GM12878 (cell line): Measurements from ENCODE around the gene PPIA. TPM values are rescaled to one million over a fixed set of nuclear protein-coding genes. Genes with fewer than 3 reads are reported as not detected.

Source experiments
- ATAC-seq: fragments of 200-7000 bp; cut with Tn5 transposase; 3 replicates; pipeline ENCODE4 v1.9.1; 2020; ENCODE audit warnings: mild to moderate bottlenecking, moderate library complexity
- BruUV-seq: library from RNA; stranded (reverse); fragments of 400-500 nt; replicated peaks from 2 replicates; lab custom pipeline; 2021; lab: Mats Ljungman, UMichigan
- CTCF ChIA-PET: fragments of 300-600 bp; sonication (Branson Sonifier 250); formaldehyde crosslinking; extraction: SDS; loops from one replicate; lab custom pipeline; 2021; ENCODE audit warnings: inconsistent platforms; lab: Yijun Ruan, JAX
- POLR2A ChIA-PET: fragments of 350-600 bp; formaldehyde crosslinking; extraction: SDS; loops from one replicate; lab custom pipeline; 2021; ENCODE audit warnings: inconsistent platforms; lab: Charles Lee
- RAD21 ChIA-PET: fragments of 300-600 bp; sonication (Branson Sonifier 250); formaldehyde crosslinking; loops from one replicate; lab custom pipeline; 2023; ENCODE audit warnings: antibody characterized with exemption; ENCODE audit not compliant: unreplicated experiment; lab: Charles Lee
- SMC1A ChIA-PET: fragments of 300-600 bp; sonication (Branson Sonifier 250); formaldehyde crosslinking; loops from one replicate; lab custom pipeline; 2023; ENCODE audit not compliant: unreplicated experiment, uncharacterized antibody; lab: Charles Lee
- DNase-seq: peaks from one replicate; pipeline ENCODE4 v3.0.0-alpha.2; 2011; ENCODE audit warnings: low read depth, low spot score
- FAIRE-seq: peaks from 3 replicates; lab custom pipeline; 2011; peaks lifted over from hg19 to GRCh38; lab: Jason Lieb, UNC
- H2AFZ ChIP-seq: 2 replicates; pipeline ENCODE4 v1.6.0; 2011; ENCODE audit warnings: low read depth, low read length, control low read depth; ENCODE audit not compliant: control insufficient read depth
- H3K27ac ChIP-seq: 2 replicates; pipeline ENCODE4 v1.5.1; 2011; ENCODE audit warnings: control low read depth; ENCODE audit not compliant: control insufficient read depth, insufficient read depth
- H3K27me3 ChIP-seq, 2 experiments: replicated peaks in 1 of 2; 2 replicates each; pipeline versions ENCODE4 v1.6.0 to v1.6.1; 2011; ENCODE audit warnings: low read length in 1 of 2; ENCODE audit not compliant: control insufficient read depth in 2 of 2, insufficient read depth in 2 of 2
- H3K36me3 ChIP-seq, 2 experiments: 2 replicates each; pipeline ENCODE4 v1.5.1; 2011; ENCODE audit warnings: low read length in 1 of 2; ENCODE audit not compliant: control insufficient read depth in 2 of 2, insufficient read depth in 2 of 2
- H3K4me1 ChIP-seq: 2 replicates; pipeline ENCODE4 v1.6.1; 2011; ENCODE audit warnings: mild to moderate bottlenecking, low read length, moderate library complexity, mixed read lengths; ENCODE audit not compliant: control insufficient read depth, insufficient read depth
- H3K4me2 ChIP-seq: 2 replicates; pipeline ENCODE4 v1.6.0; 2011; ENCODE audit warnings: control low read depth; ENCODE audit not compliant: control insufficient read depth, insufficient read depth
- H3K4me3 ChIP-seq: fragments of 200-600 bp; sonication (generic); 2 replicates; pipeline ENCODE4 v1.5.1; 2016
- H3K79me2 ChIP-seq: 2 replicates; pipeline ENCODE4 v1.6.0; 2011; ENCODE audit warnings: low read length; ENCODE audit not compliant: control insufficient read depth, insufficient read depth
- H3K9ac ChIP-seq: 2 replicates; pipeline ENCODE4 v1.8.0; 2011; ENCODE audit warnings: low read length, control low read depth, mixed read lengths; ENCODE audit not compliant: control insufficient read depth, insufficient read depth
- H3K9me3 ChIP-seq: replicated peaks from 3 replicates; pipeline ENCODE4 v1.5.1; 2011; ENCODE audit warnings: mild to moderate bottlenecking, low read length; ENCODE audit not compliant: control insufficient read depth, insufficient read depth
- H4K20me1 ChIP-seq: 2 replicates; pipeline ENCODE4 v1.6.0; 2011; ENCODE audit not compliant: control insufficient read depth, insufficient read depth
- BRCA1 ChIP-seq: IDR thresholded peaks from 2 replicates; pipeline ENCODE4 v1.6.1; 2011; ENCODE audit warnings: low read depth, low read length, improper control_type of control experiment
- EED ChIP-seq: sonication (generic); IDR thresholded peaks from 2 replicates; pipeline ENCODE4 v1.6.1; 2016; ENCODE audit warnings: antibody characterized with exemption, low read depth
- MTA3 ChIP-seq: IDR thresholded peaks from 2 replicates; pipeline ENCODE4 v1.6.1; 2012; ENCODE audit warnings: low read length, inconsistent platforms, borderline replicate concordance
- PAX8 ChIP-seq: fragments of 450-650 bp; IDR thresholded peaks from 2 replicates; pipeline ENCODE4 v1.6.1; 2017; ENCODE audit warnings: mild to moderate bottlenecking, moderate library complexity
- POLR2AphosphoS5 ChIP-seq: IDR thresholded peaks from 2 replicates; pipeline ENCODE4 v1.6.1; 2011; ENCODE audit warnings: mild to moderate bottlenecking, low read length, inconsistent platforms
- RAD21 ChIP-seq: IDR thresholded peaks from 2 replicates; pipeline ENCODE4 v1.6.1; 2011; ENCODE audit warnings: mild to moderate bottlenecking, low read depth, low read length, moderate library complexity; ENCODE audit not compliant: insufficient read depth
- SMARCA5 ChIP-seq: fragments of 450-650 bp; IDR thresholded peaks from 2 replicates; pipeline ENCODE4 v1.6.1; 2017; ENCODE audit warnings: mild to moderate bottlenecking
- SMC3 ChIP-seq: IDR thresholded peaks from 2 replicates; pipeline ENCODE4 v1.6.1; 2011; ENCODE audit warnings: low read length, improper control_type of control experiment, borderline replicate concordance
- SPI1 ChIP-seq: IDR thresholded peaks from 2 replicates; pipeline ENCODE4 v1.6.1; 2011; ENCODE audit warnings: low read depth, mild to moderate bottlenecking, low read length, moderate library complexity, borderline replicate concordance; ENCODE audit not compliant: insufficient read depth
- TCF12 ChIP-seq: IDR thresholded peaks from 2 replicates; pipeline ENCODE4 v1.6.1; 2011; ENCODE audit warnings: low read depth, mild to moderate bottlenecking, low read length
- USF1 ChIP-seq: IDR thresholded peaks from 2 replicates; pipeline ENCODE4 v1.6.1; 2011; ENCODE audit warnings: borderline replicate concordance, low read depth, mild to moderate bottlenecking, moderate library complexity, mixed read lengths, low read length; ENCODE audit not compliant: insufficient read depth; ENCODE audit errors: extremely low read length
- YBX1 ChIP-seq: fragments of 450-650 bp; IDR thresholded peaks from 2 replicates; pipeline ENCODE4 v1.6.1; 2016; ENCODE audit warnings: antibody characterized with exemption
- ZBTB11 ChIP-seq: fragments of 450-650 bp; formaldehyde crosslinking; IDR thresholded peaks from 2 replicates; pipeline ENCODE4 v1.5.0; 2022; ENCODE audit warnings: mild to moderate bottlenecking, missing genetic modification characterization
- ZNF217 ChIP-seq: fragments of 450-650 bp; IDR thresholded peaks from 2 replicates; pipeline ENCODE4 v1.6.1; 2017; ENCODE audit warnings: antibody characterized with exemption, mild to moderate bottlenecking
- ZNF24 ChIP-seq: fragments of 450-650 bp; IDR thresholded peaks from 2 replicates; pipeline ENCODE4 v1.6.1; 2017; ENCODE audit warnings: antibody characterized with exemption, mild to moderate bottlenecking
- WGBS: methylation state at CpG from one replicate; pipeline ENCODE4 v1.1.6; 2016; ENCODE audit warnings: low lambda C conversion rate; ENCODE audit not compliant: insufficient replicate concordance, insufficient coverage; ENCODE audit errors: missing lambda C conversion rate; 5-methylcytosine and 5-hydroxymethylcytosine counted together
- in situ Hi-C: fragments of 300-500 bp; cut with MboI; formaldehyde crosslinking; loops from 9 replicates; pipeline ENCODE4 v1.14.3; 2018; ENCODE audit warnings: mixed read lengths
- intact Hi-C: fragments of 100-400 bp; cut with micrococcal nuclease; formaldehyde crosslinking; loops from one replicate; pipeline ENCODE4 v1.14.2; 2022; ENCODE audit not compliant: unreplicated experiment
- polyA plus RNA-seq, 11 experiments: library from polyadenylated mRNA; depleted of rRNA in 4 of 11; unstranded in 6 of 11; stranded (reverse) in 5 of 11; fragments of >200 nt; fragmentation: Nextera tagmentation in 4 of 11; fragmentation: Illumina TruSeq in 1 of 11; extraction: Ambion mirVana in 4 of 11; extraction: Trizol in 1 of 11; gene quantifications; 1 replicate in 1 of 11; 2 replicates in 10 of 11; pipeline versions ENCODE4 v1.2.1 to v1.2.3, GENCODE V29; 2011 to 2016; ENCODE audit warnings: inconsistent platforms in 2 of 11, missing spikeins in 2 of 11, low read depth in 1 of 11
- total RNA-seq, 4 experiments: library from RNA; depleted of rRNA in 3 of 4; stranded (reverse); fragments of >200 nt in 3 of 4; fragmentation: Illumina TruSeq in 1 of 4; extraction: Trizol in 1 of 4; gene quantifications; 2 replicates each; pipeline versions ENCODE4 v1.2.1 to v1.2.3, GENCODE V29; 2013 to 2021
- TF ChIP-seq, protein P1 (sequence below): fragments of 450-650 bp; IDR thresholded peaks from 2 replicates; pipeline ENCODE4 v1.6.1; 2016; ENCODE audit warnings: mild to moderate bottlenecking

The PPIA gene
- total and polyA plus RNA-seq, 10 of the 15 experiments (the other 5 are each of a cell fraction or from before 2014, with no cell fraction given), result 2,712 to 7,982 (median 5,027) TPM

DNA sequence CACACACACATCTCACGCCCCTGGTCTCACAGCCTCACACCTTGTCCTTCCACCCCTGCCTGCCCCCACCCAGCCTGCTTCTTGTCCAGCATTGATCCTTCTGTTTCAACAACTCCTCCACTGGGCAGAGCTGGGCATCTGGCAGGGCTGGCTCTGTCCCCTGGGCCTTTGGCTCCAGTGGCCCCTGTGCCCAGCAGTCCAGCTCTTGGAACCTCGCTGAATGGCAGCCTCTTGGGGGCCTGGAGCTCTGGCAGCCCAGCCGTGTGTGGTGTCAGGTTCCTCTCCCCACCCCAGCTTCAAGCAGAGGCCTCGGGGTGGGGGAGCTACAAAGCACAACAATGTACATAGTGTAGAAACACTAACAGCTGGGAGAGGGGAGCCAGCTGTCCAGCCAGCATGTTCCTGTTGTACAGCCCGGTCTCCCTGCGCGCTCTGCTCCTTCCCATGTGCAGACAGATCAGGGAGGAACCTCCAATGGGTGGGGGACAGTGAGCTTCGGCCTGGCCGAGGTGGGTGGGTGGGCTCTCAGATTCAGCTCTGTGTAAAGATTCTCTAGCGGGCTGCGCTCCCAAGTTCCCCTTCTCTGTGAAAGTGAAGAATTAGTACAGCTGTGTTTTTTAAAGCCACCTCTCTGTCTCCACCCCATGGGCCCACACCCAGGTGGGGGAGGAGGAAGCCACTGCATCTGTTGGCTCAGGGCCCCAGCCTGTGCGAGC is 28.4 kb upstream of the PPIA start:
- H3K9me3 ChIP-seq, result no peaks in the 10 kb centered on the region
- H3K4me3 ChIP-seq, result no peak overlapping the region
- H3K36me3 ChIP-seq, result peaks cover 15 to 36% of the 10 kb centered on the region in 2 experiments
- no peaks in the 10 kb centered on the region for H3K27me3 ChIP-seq
- H3K9ac ChIP-seq, result peak overlapping the region; percentile 7; the same call in 1 of the 2 replicates
- intact Hi-C loops (loop anchor here (2.0 kb wide), 1 partner anchor 17 kb away; no protein-coding TSS in a partner anchor), in situ Hi-C loops (no loop called here)
- ATAC-seq (peak; percentile 76), FAIRE-seq (peak; percentile 90), DNase-seq (no peak)
- POLR2A ChIA-PET, result interaction anchor here (0.7 to 4.3 kb wide), 7 partner anchors 18 to 168 kb away, joined by 3 to 33 read pairs (median 4); no protein-coding TSS in a partner anchor
- TF ChIP-seq ZNF217 (no peak), ZBTB11 (CRISPR knock-in tag) (no peak), MTA3 (no peak; the same call in 1 of the 2 replicates), TCF12 (0 out of 2 replicates have a peak, but pooled peaks have one; percentile 45), RAD21 (peak; percentile 29), USF1 (no peak), BRCA1 (no peak), EED (no peak), ZNF24 (no peak), YBX1 (no peak), PAX8 (no peak), POLR2AphosphoS5 (no peak), SPI1 (0 out of 2 replicates have a peak, but pooled peaks have one; percentile 6), SMC3 (no peak), SMARCA5 (peak; percentile 49; the same call in 1 of the 2 replicates)
- TF ChIP-seq, protein P1, sequence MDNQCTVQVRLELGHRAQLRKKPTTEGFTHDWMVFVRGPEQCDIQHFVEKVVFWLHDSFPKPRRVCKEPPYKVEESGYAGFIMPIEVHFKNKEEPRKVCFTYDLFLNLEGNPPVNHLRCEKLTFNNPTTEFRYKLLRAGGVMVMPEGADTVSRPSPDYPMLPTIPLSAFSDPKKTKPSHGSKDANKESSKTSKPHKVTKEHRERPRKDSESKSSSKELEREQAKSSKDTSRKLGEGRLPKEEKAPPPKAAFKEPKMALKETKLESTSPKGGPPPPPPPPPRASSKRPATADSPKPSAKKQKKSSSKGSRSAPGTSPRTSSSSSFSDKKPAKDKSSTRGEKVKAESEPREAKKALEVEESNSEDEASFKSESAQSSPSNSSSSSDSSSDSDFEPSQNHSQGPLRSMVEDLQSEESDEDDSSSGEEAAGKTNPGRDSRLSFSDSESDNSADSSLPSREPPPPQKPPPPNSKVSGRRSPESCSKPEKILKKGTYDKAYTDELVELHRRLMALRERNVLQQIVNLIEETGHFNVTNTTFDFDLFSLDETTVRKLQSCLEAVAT, result no peak
- no peaks in the 10 kb centered on the region for H4K20me1 ChIP-seq
- peak overlapping the region; percentile 5 for H3K4me2 ChIP-seq
- peaks cover 36% of the 10 kb centered on the region for H3K4me1 ChIP-seq
- no peaks in the 10 kb centered on the region for H3K79me2 ChIP-seq
- peak overlapping the region; percentile 63 for H3K27ac ChIP-seq
- H2AFZ ChIP-seq, result no peak overlapping the region
- CTCF ChIA-PET, result interaction anchor here (1.7 to 3.4 kb wide), 2 partner anchors 17 to 76 kb away, joined by 4 to 11 read pairs; no protein-coding TSS in a partner anchor
- SMC1A ChIA-PET, result interaction anchor here (0.6 to 1.6 kb wide), 10 partner anchors 9 to 186 kb away, joined by 3 to 9 read pairs (median 4); partner anchors contain the start of gene TMED4
- WGBS, result 35% methylated on average over 12 of the region's 12 CpGs
- no TSS peak for BruUV-seq
- RAD21 ChIA-PET, result interaction anchor here (0.6 to 4.1 kb wide), 9 partner anchors 16 to 194 kb away, joined by 3 to 40 read pairs (median 4); partner anchors contain the start of gene DDX56
